GM12865 (cell line): ENCODE measurements around the gene SLC38A1.

Source experiments
- DNase-seq: peaks from one replicate; pipeline ENCODE4 v3.0.0; 2010; ENCODE audit warnings: low read depth
- H3K4me3 ChIP-seq: 2 replicates; pipeline ENCODE4 v1.5.1; 2011; ENCODE audit warnings: mild to moderate bottlenecking, low read depth, low read length, control low read depth
- TF ChIP-seq, protein P1 (sequence below): IDR thresholded peaks from 2 replicates; pipeline ENCODE4 v1.5.1; 2011; ENCODE audit warnings: low read length, control low read depth, low read depth, inconsistent platforms; ENCODE audit not compliant: insufficient read depth; ENCODE audit errors: missing control alignments

The SLC38A1 gene

DNA sequence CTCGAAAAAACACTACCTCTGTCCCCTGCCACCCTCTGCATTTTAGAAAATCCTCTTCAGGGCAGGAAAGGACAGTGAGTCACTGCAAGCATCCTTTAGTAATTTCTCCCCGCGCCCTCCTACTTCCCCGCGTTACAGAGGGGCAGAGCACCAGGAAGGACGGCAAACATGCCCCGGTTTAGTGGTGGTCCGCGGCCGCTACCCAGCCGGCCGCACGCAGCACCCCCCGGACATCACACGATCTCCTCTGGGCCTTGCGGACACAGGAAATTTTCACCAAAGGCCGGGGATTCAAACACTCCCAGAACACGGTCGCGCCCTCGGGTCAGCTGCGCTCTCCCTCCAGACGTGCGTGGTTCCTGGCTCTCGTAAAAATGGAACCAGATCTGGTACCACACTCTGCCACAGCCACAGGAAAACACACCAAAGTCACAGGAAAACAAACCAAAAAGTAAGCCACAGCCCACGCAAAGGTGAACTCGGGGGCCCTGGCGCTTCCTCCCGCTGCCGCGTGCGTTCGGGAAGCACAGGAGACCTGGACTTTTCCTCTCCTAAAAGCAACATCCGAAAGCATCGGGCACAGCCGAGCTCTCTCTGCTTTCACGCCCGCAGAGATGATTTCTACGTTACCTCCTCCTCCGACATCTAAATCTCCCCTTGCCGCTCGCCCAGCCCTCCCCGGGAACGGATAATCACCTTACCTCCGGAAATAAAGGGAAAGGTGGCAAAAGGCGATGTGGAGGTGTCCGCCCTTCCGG is 839 bp downstream of the SLC38A1 start:
- DNase-seq = peak; percentile 29
- TF ChIP-seq, protein P1, sequence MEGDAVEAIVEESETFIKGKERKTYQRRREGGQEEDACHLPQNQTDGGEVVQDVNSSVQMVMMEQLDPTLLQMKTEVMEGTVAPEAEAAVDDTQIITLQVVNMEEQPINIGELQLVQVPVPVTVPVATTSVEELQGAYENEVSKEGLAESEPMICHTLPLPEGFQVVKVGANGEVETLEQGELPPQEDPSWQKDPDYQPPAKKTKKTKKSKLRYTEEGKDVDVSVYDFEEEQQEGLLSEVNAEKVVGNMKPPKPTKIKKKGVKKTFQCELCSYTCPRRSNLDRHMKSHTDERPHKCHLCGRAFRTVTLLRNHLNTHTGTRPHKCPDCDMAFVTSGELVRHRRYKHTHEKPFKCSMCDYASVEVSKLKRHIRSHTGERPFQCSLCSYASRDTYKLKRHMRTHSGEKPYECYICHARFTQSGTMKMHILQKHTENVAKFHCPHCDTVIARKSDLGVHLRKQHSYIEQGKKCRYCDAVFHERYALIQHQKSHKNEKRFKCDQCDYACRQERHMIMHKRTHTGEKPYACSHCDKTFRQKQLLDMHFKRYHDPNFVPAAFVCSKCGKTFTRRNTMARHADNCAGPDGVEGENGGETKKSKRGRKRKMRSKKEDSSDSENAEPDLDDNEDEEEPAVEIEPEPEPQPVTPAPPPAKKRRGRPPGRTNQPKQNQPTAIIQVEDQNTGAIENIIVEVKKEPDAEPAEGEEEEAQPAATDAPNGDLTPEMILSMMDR = no peak

DNA sequence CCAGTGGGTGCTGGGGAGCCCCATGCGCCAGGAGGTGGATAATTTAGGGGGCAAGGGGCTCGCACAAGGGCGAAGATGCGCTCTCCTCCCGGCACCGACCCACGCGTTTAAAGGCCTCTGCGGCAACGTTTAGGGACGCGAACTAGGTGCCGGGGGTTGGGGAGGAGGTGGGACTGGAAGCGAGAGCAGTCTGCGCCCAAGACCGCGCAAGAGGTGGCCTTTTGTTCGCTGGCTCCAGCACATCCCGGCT is 1.3 kb downstream of the SLC38A1 start:
- DNase-seq = peak; percentile 43
- TF ChIP-seq, protein P1 = no peak
- peak overlapping the region; percentile 95 for H3K4me3 ChIP-seq

More for the DNA sequence above, 839 bp downstream of the SLC38A1 start:
- H3K4me3 ChIP-seq = peak overlapping the region; percentile 95

DNA sequence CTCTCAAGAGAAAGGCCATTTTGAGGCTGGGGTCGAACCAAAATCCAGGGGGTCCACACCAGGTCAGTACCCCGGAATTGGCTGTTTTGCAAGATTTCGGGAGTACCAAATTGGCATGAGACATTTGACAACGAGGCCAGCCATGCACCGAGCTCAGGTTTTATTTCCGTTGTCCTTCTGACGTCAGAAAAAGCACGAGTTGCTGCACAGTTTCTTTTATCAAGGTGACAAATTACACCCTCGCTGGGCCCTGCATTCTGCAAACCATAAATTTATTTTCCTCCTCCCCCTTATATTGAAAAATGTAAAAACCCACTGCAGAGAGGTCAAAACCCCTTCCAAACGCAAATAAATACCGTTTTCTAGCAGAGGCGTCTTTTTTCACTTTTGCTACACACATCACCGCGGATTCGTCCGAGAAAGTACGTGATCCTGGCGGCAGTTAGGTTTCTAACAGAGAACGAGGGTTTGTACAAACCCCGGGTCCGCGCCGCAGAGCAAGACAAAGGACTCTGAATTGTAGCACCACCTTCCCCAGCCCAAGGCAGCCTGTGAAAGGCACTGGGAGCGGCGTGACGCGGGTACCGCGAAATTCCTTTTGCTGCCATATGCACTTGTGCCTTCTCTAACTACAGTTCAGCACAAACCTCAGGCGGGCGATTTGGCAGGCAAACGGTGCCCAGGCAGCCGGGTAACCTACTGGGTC is 1.8 kb downstream of the SLC38A1 start:
- peak; percentile 61 for DNase-seq
- peak overlapping the region; percentile 95 for H3K4me3 ChIP-seq
- TF ChIP-seq, protein P1 = no peak

- peak overlapping the region; percentile 95 for H3K4me3 ChIP-seq
- TF ChIP-seq, protein P1 = no peak
- DNase-seq = peak; percentile 14
Measured at GRCh38 chr12:46266382-46266791, 2.5 kb downstream of the SLC38A1 start.

DNA sequence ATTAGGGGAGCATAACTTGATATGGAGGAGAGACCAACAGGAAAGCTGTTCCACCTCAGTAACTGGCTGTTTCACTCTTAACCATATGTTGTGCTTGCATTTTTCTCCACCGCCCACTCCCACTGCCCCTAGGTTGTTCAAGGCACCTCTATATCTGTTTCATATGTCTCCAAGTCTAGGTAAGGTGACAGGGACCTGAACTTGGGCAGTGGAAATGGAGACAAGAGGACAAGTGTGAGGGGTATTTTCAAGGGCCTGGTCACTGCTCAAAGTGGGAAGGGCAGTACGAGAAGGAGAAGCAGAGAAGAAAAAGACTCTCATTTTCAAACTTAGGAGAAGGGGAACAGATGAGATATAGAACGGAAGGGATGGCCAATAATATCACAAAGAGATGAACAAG is 3.1 kb downstream of the SLC38A1 start:
- peak overlapping the region; percentile 95 for H3K4me3 ChIP-seq
- DNase-seq = peak; percentile 36
- TF ChIP-seq, protein P1 = no peak

GRCh38 chr12:46265102-46265501 is 3.7 kb downstream of the SLC38A1 start:
- DNase-seq = no peak
- TF ChIP-seq, protein P1 = no peak
- peak overlapping the region; percentile 95 for H3K4me3 ChIP-seq
